Myocyte (in vitro differentiated cells): ENCODE measurements around the gene SMAD7. TPM values are rescaled to one million over a fixed set of nuclear protein-coding genes. Genes with fewer than 3 reads are reported as not detected.

Source experiments
- DNase-seq: peaks from one replicate; pipeline ENCODE4 v3.0.0-alpha.2; 2012; ENCODE audit warnings: low read depth
- total RNA-seq: library from RNA; depleted of rRNA; stranded (reverse); fragments of >200 nt; gene quantifications from 2 replicates; pipeline ENCODE4 v1.2.3, GENCODE V29; 2014

Gene SMAD7
- total RNA-seq, 1 donor from 2014 or later, result 3.0 TPM

- DNase-seq, result no peak
Observed at GRCh38 chr18:48962252-48962993, 11.7 kb upstream of the SMAD7 start.

- no peak for DNase-seq
Observed at GRCh38 chr18:48961547-48961946, 10.8 kb upstream of the SMAD7 start.

GRCh38 chr18:48959921-48960920 lies 9.5 kb upstream of the SMAD7 start:
- no peak for DNase-seq

GRCh38 chr18:48959551-48959920 lies 8.8 kb upstream of the SMAD7 start:
- DNase-seq, result no peak

GRCh38 chr18:48958951-48959350 lies 8.2 kb upstream of the SMAD7 start:
- DNase-seq, result no peak

GRCh38 chr18:48957616-48958015 lies 6.9 kb upstream of the SMAD7 start:
- no peak for DNase-seq

GRCh38 chr18:48957136-48957535 lies 6.4 kb upstream of the SMAD7 start:
- DNase-seq, result no peak

- no peak for DNase-seq
Observed at GRCh38 chr18:48956356-48956755, 5.6 kb upstream of the SMAD7 start.

GRCh38 chr18:48955830-48956261 lies 5.1 kb upstream of the SMAD7 start:
- DNase-seq, result peak; percentile 92

GRCh38 chr18:48954886-48955819 lies 4.4 kb upstream of the SMAD7 start:
- DNase-seq, result no peak

- DNase-seq, result no peak
Observed at GRCh38 chr18:48953104-48953706, 2.4 kb upstream of the SMAD7 start.

- peak; percentile 84 for DNase-seq
Observed at GRCh38 chr18:48952287-48953103, 1.7 kb upstream of the SMAD7 start.

GRCh38 chr18:48951448-48952286 lies 902 bp upstream of the SMAD7 start:
- DNase-seq, result peak; percentile 92

GRCh38 chr18:48949606-48950535 lies 894 bp downstream of the SMAD7 start:
- DNase-seq, result peak; percentile 67

GRCh38 chr18:48949050-48949605 lies 1.6 kb downstream of the SMAD7 start:
- no peak for DNase-seq

- no peak for DNase-seq
Observed at GRCh38 chr18:48948112-48949049, 2.4 kb downstream of the SMAD7 start.
